T-helper 1 cell (primary cell): Measurements from ENCODE around the gene GLRX.

ENCODE experiments used
- DNase-seq, 5 donors: peaks; one replicate each; pipeline ENCODE4 v3.0.0-alpha.2; 2012 to 2020

The GLRX gene

GRCh38 chr5:95779611-95780010, 42.9 kb downstream of the GLRX start:
- DNase-seq = no peak

GRCh38 chr5:95778713-95779436, 43.7 kb downstream of the GLRX start:
- no peak for DNase-seq

- DNase-seq = no peak
Observed at GRCh38 chr5:95777441-95777840, 45.1 kb downstream of the GLRX start.

GRCh38 chr5:95773335-95774059, 49.0 kb downstream of the GLRX start:
- no peak for DNase-seq

- no peak for DNase-seq
Observed at GRCh38 chr5:95771892-95772291, 50.6 kb downstream of the GLRX start.

DNA sequence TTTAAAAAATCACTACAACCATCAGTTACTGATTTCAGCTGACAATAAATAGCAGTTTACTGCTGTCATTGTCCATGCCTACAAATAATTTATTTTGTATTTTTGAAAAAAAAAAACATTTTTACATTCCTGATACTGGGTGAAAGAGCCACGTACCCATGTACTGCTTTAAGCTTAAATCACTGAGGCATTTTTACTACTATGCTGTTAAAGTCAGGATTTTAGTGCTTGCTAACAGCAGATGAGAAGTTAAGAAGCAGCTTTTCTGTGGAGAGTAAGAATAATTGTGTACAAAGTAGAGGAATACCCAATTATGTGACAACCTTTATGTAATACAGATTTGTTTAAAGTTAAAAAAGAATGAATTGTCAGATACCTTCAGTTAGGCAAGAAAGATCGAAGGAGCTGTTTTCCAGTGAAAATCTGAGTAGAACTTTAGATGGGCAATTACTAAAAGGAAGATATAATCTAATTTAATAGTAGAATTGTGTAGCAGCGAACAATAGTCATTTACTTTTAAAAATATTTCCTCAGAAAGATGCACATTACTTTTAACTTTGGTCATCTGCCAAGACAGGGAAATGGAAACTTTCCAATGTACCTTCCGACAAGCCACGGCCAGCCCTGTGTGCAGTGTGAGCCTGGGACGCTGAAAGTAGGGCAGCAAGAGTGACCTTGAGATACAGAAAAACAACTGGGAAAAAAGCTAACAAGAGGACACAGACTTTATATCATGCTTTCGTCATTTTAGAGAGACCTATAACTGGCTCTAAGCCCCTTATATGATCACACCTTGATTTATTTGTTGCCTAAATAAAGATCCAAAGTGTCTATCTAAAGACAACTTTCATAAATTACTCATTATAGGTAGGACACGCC, 51.5 kb downstream of the GLRX start:
- DNase-seq = no peak

GRCh38 chr5:95768731-95769130, 53.8 kb downstream of the GLRX start:
- DNase-seq = no peak

DNA sequence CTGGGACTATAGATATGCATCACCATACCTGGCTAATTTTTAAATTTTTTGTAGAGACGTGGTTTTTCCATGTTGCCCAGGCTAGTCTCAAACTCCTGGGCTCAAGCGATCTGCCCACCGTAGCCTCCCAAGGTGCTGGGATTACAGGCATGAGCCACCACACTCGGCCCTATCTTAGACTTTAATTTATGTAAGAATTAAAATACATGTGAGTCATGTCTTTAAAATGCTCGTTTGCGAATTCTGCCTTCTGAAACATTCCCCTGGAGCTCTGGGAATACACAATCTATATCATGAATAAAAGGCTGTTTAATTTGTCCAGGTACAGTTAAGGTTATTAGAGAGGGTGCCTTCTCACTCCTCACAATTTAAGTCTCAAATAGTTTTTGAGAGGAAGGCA, 58.6 kb downstream of the GLRX start:
- no peak for DNase-seq
